HG03095 (cell line): ENCODE measurements around the gene RBM26.
A peak's percentile ranks its signal among the peaks of the same experiment; 100 is the strongest.

Experiments
- ATAC-seq: cut with Tn5 transposase; IDR thresholded peaks from one replicate; pipeline ENCODE4 v1.9.1; 2021; ENCODE audit warnings: moderate library complexity; ENCODE audit not compliant: unreplicated experiment

Gene RBM26, protein sequence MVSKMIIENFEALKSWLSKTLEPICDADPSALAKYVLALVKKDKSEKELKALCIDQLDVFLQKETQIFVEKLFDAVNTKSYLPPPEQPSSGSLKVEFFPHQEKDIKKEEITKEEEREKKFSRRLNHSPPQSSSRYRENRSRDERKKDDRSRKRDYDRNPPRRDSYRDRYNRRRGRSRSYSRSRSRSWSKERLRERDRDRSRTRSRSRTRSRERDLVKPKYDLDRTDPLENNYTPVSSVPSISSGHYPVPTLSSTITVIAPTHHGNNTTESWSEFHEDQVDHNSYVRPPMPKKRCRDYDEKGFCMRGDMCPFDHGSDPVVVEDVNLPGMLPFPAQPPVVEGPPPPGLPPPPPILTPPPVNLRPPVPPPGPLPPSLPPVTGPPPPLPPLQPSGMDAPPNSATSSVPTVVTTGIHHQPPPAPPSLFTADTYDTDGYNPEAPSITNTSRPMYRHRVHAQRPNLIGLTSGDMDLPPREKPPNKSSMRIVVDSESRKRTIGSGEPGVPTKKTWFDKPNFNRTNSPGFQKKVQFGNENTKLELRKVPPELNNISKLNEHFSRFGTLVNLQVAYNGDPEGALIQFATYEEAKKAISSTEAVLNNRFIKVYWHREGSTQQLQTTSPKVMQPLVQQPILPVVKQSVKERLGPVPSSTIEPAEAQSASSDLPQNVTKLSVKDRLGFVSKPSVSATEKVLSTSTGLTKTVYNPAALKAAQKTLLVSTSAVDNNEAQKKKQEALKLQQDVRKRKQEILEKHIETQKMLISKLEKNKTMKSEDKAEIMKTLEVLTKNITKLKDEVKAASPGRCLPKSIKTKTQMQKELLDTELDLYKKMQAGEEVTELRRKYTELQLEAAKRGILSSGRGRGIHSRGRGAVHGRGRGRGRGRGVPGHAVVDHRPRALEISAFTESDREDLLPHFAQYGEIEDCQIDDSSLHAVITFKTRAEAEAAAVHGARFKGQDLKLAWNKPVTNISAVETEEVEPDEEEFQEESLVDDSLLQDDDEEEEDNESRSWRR

GRCh38 chr13:79405831-79406596, at the start of gene RBM26:
TSS of gene RBM26 (minus strand) at chr13:79406255. CDS start at chr13:79405774, 481 bp downstream.
- peak; percentile 72 for ATAC-seq

DNA sequence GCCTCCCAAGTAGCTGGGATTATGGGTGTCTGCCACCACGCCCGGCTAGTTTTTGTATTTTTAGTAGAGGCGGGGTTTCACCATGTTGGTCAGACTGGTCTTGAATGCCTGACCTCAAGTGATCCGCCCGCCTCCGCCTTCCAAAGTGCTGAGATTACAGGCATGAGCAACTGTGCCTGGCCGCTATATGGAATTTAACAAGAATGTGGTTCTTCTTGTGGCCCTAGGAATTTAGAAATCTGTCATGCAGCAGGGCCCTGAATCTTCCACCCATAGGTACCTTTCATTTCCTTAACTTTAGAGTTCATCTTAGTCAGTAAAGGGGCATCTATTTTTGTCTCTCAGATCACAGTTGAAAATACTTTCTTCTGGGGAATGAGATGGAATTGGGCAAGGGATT, 49.3 kb upstream of the RBM26 start:
- no peak for ATAC-seq

- no peak for ATAC-seq
Observed at GRCh38 chr13:79452239-79452913, 46.3 kb upstream of the RBM26 start.

GRCh38 chr13:79451500-79451962, 45.5 kb upstream of the RBM26 start:
- peak; percentile 100 for ATAC-seq

GRCh38 chr13:79450110-79450509, 44.1 kb upstream of the RBM26 start:
- no peak for ATAC-seq

- no peak for ATAC-seq
Observed at GRCh38 chr13:79448413-79448812, 42.4 kb upstream of the RBM26 start.

- no peak for ATAC-seq
Observed at GRCh38 chr13:79447741-79448140, 41.7 kb upstream of the RBM26 start.

GRCh38 chr13:79447141-79447540, 41.1 kb upstream of the RBM26 start:
- ATAC-seq = no peak

DNA sequence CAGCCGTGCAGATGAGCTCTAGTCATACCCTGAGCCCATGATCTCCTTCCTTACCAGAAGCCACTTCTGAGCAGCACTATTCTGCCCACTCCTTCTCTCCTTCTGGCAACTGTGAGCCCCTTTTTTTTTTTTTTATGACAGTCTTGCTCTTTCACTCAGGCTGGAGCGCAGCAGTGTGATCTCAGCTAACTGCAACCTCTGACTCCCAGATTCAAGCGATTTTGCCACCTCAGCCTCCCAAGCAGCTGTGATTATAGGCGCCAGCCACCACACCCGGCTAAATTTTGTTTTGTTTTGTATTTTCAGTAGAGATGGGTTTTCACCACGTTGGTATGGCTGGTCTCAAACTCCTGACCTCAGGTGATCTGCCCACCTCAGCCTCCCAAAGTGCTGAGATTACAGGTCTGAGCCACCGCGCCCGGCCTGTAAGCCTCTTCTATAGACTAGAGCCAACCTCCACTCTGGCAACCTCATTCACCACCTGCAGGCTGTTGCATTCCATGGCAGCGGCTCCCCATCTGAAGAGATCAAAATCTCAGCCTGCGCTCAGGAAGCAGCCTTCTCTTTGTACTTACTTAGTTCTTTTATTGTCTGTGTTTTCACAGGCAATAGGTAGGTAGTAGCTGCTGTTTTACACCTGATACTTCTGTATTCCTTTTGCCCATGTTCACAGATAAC, 40.1 kb upstream of the RBM26 start:
- no peak for ATAC-seq

DNA sequence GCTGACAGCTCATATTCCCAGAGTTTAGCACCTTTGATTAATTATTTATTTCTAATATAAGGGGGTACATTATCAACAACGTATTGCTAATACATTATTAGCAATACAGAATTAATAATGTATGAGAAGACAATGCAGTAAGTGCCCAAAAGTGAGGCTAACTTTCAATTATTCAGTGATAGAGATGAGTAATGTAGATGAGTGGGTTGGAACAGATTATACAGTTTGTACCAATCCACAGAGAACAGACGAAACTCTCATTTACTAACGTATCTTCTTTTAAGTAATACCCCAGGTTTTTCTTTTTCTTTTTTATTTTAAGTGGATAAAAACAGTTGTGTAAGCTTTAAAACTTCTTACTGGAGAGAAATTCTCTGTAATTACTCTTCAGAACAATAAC, 36.7 kb upstream of the RBM26 start:
- ATAC-seq = no peak

GRCh38 chr13:79442221-79442620, 36.2 kb upstream of the RBM26 start:
- no peak for ATAC-seq

GRCh38 chr13:79440958-79441528, 35.0 kb upstream of the RBM26 start:
- ATAC-seq = no peak

DNA sequence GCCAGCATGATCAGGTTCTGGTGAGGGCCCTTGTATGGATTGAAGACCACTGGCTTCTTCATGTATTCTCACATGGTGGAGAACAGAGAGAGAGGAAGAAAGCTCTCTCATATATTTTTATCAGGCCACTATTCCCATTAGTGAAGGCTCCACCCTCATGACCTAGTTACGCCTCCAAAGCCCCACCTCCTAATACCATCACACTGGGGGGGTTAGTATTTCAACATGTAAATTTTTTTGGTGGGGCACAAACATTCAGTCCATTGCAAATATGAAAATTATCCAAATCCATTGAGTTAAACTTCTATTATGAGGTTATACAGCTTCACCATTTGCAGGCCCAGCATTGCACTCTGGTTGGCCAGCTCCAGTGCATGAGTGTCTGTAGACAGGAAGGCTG, 33.2 kb upstream of the RBM26 start:
- no peak for ATAC-seq

DNA sequence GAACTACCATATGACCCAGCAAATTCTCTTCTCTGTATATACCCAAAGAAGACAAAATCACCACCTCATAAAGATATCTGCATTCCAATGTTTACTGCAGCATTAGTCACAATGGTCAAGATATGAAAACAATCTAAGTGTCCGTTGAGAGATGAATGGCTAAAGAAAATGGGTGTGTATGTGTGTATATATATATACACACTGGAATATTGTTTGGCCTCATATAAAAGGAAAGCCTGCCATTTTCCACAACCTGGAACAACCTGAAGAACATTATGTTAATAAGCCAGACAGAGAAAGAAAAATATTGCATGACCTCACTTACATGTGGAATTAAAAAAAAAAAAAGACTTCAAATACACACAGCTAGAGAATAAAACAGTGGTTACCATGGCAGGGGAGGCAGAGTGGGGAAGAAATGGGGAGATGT, 29.5 kb upstream of the RBM26 start:
- no peak for ATAC-seq

DNA sequence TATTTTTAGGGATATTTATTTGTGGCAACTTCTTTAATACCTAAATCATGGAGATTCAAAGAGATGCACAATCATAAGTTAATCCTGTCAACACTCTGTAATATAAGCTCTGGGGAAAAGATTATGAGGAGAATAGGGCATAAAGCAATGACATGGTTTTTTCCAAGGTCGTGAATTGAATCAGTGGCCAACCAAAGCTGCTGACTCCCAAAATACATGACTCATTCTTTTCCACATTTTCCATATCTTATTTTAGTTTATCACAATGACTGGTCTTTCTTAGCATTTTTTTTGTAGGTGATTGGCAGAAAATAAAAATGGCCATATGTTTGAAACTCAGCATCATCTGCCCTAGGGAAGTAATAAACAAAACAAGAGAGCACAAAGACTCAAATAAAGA, 28.5 kb upstream of the RBM26 start:
- no peak for ATAC-seq

DNA sequence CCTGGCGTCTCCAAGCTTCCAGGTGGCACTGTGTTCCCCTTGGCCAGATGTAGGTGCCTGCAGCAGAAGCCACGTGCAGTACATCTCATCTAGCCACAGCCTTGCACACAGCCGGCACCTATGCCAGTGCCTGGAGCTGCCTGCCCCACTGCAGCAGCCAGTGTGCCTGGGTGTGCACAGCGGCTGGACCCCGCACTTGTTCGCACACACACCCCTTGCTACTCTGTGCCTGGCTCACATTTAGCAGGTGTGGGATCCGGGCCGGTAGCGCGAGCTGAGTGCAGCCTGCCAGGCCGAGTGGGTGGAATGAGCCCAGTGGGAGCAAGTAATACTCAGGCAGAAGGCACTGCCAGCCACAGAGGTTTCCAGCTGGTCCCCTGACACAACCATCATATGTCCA, 26.9 kb upstream of the RBM26 start:
- ATAC-seq = no peak

DNA sequence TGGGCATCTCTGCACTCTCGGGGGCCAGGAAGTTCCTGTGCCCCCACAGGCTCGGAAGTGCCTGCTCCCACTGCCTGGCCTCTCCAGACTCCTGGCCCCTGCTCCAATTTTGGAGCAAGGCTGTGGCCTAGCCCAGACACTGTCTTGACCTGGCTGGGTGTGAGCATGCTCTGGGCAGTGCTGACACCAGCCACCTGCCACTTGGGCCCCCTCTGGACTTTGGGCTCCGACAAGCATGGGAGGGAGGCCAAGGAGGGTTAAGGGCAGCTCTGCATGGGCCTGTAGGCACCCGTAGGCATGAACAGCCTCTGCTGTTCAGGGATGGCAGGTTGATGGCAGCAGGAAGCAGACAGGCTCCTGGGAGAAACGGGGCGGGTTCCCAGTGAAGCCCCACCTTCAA, 26.0 kb upstream of the RBM26 start:
- ATAC-seq = no peak

DNA sequence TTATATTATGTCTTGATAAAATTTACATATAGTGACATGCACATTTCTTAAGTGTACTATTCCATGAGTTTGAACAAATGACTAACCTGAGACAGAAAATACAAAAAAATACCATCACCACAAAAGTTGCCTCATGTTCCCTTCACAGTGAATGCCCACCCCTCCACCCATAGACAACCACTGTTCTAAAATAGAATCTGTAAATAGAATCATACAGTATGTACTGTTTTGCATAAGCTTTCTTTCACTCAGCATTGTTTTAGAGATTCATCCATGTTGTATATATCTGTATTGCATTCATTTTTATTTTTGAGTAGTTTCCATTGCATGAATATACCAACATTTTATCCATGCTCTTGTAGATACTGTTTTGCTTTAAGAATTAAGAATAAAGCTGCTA, 23.3 kb upstream of the RBM26 start:
- no peak for ATAC-seq

DNA sequence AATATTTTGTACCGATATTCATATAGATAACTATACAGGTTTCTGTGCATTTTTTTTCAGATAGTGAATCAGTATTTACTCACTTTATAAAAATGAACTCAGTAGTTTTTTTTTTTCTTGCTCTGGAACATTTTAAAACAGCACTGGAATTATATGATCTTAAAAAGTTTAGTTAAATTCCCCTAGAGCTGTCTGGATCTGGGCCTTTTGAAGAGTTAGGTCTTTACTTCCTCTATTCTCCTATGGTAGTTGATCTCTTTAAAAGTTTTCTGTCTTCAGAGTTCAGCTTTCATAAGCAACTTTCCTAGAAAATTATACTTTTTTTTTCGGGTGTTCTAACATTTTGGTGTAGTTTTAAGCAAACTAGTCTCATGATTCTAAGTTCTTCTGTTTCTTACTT, 21.8 kb upstream of the RBM26 start:
- no peak for ATAC-seq
